H9 (cell line): ENCODE data around the gene CA5A. TPM values are rescaled to one million over a fixed set of nuclear protein-coding genes. Genes with fewer than 3 reads are reported as not detected.

Source experiments
- DNase-seq: peaks from one replicate; pipeline ENCODE4 v3.0.0-alpha.2; 2017
- H2AFZ ChIP-seq: one replicate; pipeline ENCODE4 v1.6.1; 2013; ENCODE audit warnings: mild to moderate bottlenecking, low read length, control low read depth, moderate library complexity
- H2AK5ac ChIP-seq: 2 replicates; pipeline ENCODE4 v1.6.1; 2013; ENCODE audit warnings: low read length, control low read depth, mixed read lengths; ENCODE audit not compliant: insufficient read length
- H2BK120ac ChIP-seq: one replicate; pipeline ENCODE4 v1.6.1; 2013; ENCODE audit warnings: low read depth, mild to moderate bottlenecking, low read length, control low read depth, inconsistent platforms; ENCODE audit not compliant: poor library complexity, severe bottlenecking
- H2BK12ac ChIP-seq: 2 replicates; pipeline ENCODE4 v1.6.1; 2013; ENCODE audit warnings: low read length, control low read depth, mixed read lengths, low read depth; ENCODE audit not compliant: insufficient read length
- H2BK15ac ChIP-seq: 2 replicates; pipeline ENCODE4 v1.6.1; 2013; ENCODE audit warnings: low read depth, low read length, control low read depth
- H2BK20ac ChIP-seq: one replicate; pipeline ENCODE4 v1.6.1; 2013; ENCODE audit warnings: low read depth, mild to moderate bottlenecking, low read length, control low read depth, inconsistent platforms; ENCODE audit not compliant: poor library complexity, severe bottlenecking
- H2BK5ac ChIP-seq: 2 replicates; pipeline ENCODE4 v1.6.1; 2013; ENCODE audit warnings: low read length, control low read depth, mixed read lengths; ENCODE audit not compliant: insufficient read length
- H3K14ac ChIP-seq: 2 replicates; pipeline ENCODE4 v1.6.1; 2013; ENCODE audit warnings: low read length, control low read depth; ENCODE audit not compliant: insufficient read depth
- H3K18ac ChIP-seq: 2 replicates; pipeline ENCODE4 v1.6.1; 2013; ENCODE audit warnings: low read depth, mild to moderate bottlenecking, mixed read lengths, low read length, control low read depth; ENCODE audit not compliant: insufficient read length
- H3K23ac ChIP-seq: 2 replicates; pipeline ENCODE4 v1.6.1; 2013; ENCODE audit warnings: low read length, control low read depth, mixed read lengths, low read depth; ENCODE audit not compliant: insufficient read length
- H3K23me2 ChIP-seq: 2 replicates; pipeline ENCODE4 v1.6.1; 2013; ENCODE audit warnings: low read depth, mild to moderate bottlenecking, mixed read lengths, low read length, control low read depth; ENCODE audit not compliant: insufficient read length, poor library complexity, severe bottlenecking
- H3K27ac ChIP-seq: 2 replicates; pipeline ENCODE4 v1.5.1; 2013; ENCODE audit warnings: low read length, control low read depth, mixed read lengths, low read depth; ENCODE audit not compliant: insufficient read length
- H3K27me3 ChIP-seq: 2 replicates; pipeline ENCODE4 v1.6.1; 2013; ENCODE audit warnings: low read length, control low read depth, inconsistent platforms; ENCODE audit not compliant: insufficient read depth
- H3K4ac ChIP-seq: 2 replicates; pipeline ENCODE4 v1.6.1; 2013; ENCODE audit warnings: low read depth, mild to moderate bottlenecking, control low read depth, inconsistent platforms, low read length, moderate library complexity
- H3K4me1 ChIP-seq: 2 replicates; pipeline ENCODE4 v1.6.1; 2013; ENCODE audit warnings: low read length, control low read depth, inconsistent platforms; ENCODE audit not compliant: insufficient read depth
- H3K4me2 ChIP-seq: 2 replicates; pipeline ENCODE4 v1.6.1; 2013; ENCODE audit warnings: low read length, control low read depth, mixed read lengths; ENCODE audit not compliant: insufficient read length, insufficient read depth
- H3K56ac ChIP-seq: 2 replicates; pipeline ENCODE4 v1.6.1; 2013; ENCODE audit warnings: low read depth, mild to moderate bottlenecking, mixed read lengths, low read length, control low read depth; ENCODE audit not compliant: insufficient read length
- H3K79me1 ChIP-seq: 2 replicates; pipeline ENCODE4 v1.6.1; 2013; ENCODE audit warnings: low read depth, mild to moderate bottlenecking, moderate library complexity, low read length, control low read depth, inconsistent platforms; ENCODE audit not compliant: insufficient read depth, poor library complexity, severe bottlenecking
- H3K79me2 ChIP-seq: 2 replicates; pipeline ENCODE4 v1.6.1; 2013; ENCODE audit warnings: low read length, control low read depth, inconsistent platforms; ENCODE audit not compliant: insufficient read depth
- H3K9ac ChIP-seq: 2 replicates; pipeline ENCODE4 v1.6.1; 2013; ENCODE audit warnings: low read length, control low read depth, mixed read lengths; ENCODE audit not compliant: insufficient read length; ENCODE audit errors: extremely low read depth
- H3K9me3 ChIP-seq: one replicate; pipeline ENCODE4 v1.6.1; 2013; ENCODE audit warnings: low read depth, low read length, inconsistent platforms; ENCODE audit not compliant: control insufficient read depth
- H3T11ph ChIP-seq: one replicate; pipeline ENCODE4 v1.6.1; 2013; ENCODE audit warnings: mild to moderate bottlenecking, low read length, control low read depth, inconsistent platforms
- H4K20me1 ChIP-seq: one replicate; pipeline ENCODE4 v1.6.1; 2013; ENCODE audit not compliant: control insufficient read depth, insufficient read length, insufficient read depth
- H4K5ac ChIP-seq: 2 replicates; pipeline ENCODE4 v1.6.1; 2013; ENCODE audit warnings: low read depth, mild to moderate bottlenecking, mixed read lengths, low read length, control low read depth; ENCODE audit not compliant: insufficient read length
- H4K8ac ChIP-seq: replicated peaks from 2 replicates; pipeline ENCODE4 v1.6.1; 2013; ENCODE audit warnings: low read length, control low read depth, mixed read lengths, low read depth; ENCODE audit not compliant: insufficient read length
- H4K91ac ChIP-seq: 2 replicates; pipeline ENCODE4 v1.6.1; 2013; ENCODE audit warnings: low read depth, mild to moderate bottlenecking, moderate library complexity, mixed read lengths, low read length, control low read depth; ENCODE audit not compliant: insufficient read length
- H3K27ac Mint-ChIP-seq, 3 experiments: 2 replicates in 2 of 3; 3 replicates in 1 of 3; pipeline ENCODE4 v1.8.0; 2020 to 2021; ENCODE audit warnings: mixed read lengths in 3 of 3, mild to moderate bottlenecking in 1 of 3, moderate library complexity in 1 of 3
- H3K27me3 Mint-ChIP-seq: 2 replicates; pipeline ENCODE4 v1.8.0; 2021; ENCODE audit warnings: low read depth, mild to moderate bottlenecking, moderate library complexity, mixed read lengths
- H3K36me3 Mint-ChIP-seq, 3 experiments: 2 replicates in 2 of 3; 3 replicates in 1 of 3; pipeline ENCODE4 v1.8.0; 2020 to 2021; ENCODE audit warnings: low read depth in 3 of 3, mixed read lengths in 3 of 3; ENCODE audit not compliant: insufficient read depth in 1 of 3
- H3K4me1 Mint-ChIP-seq, 2 experiments: 2 replicates each; pipeline ENCODE4 v1.8.0; 2020; ENCODE audit warnings: mixed read lengths in 2 of 2
- H3K4me3 Mint-ChIP-seq, 2 experiments: 2 replicates in 1 of 2; 3 replicates in 1 of 2; pipeline ENCODE4 v1.8.0; 2020 to 2021; ENCODE audit warnings: mild to moderate bottlenecking in 2 of 2, mixed read lengths in 2 of 2, moderate library complexity in 1 of 2
- H3K9me3 Mint-ChIP-seq, 2 experiments: 2 replicates in 1 of 2; 3 replicates in 1 of 2; pipeline ENCODE4 v1.8.0; 2020; ENCODE audit warnings: mild to moderate bottlenecking in 2 of 2, mixed read lengths in 2 of 2, moderate library complexity in 1 of 2
- WGBS: extraction: QIAGEN DNeasy Blood & Tissue Kit; methylation state at CpG from one replicate; pipeline ENCODE4 v1.1.7; 2013; ENCODE audit warnings: missing lambda C conversion rate, low lambda C conversion rate, mixed read lengths; ENCODE audit not compliant: insufficient read length; ENCODE audit errors: extremely low coverage; 5-methylcytosine and 5-hydroxymethylcytosine counted together
- total RNA-seq: library from RNA; stranded (reverse); gene quantifications from 2 replicates; pipeline ENCODE4 v1.2.1, GENCODE V29; 2021
- TF ChIP-seq, protein P1 (sequence below): fragments of 200-600 bp; sonication (generic); conservative IDR thresholded peaks from 3 replicates; pipeline ENCODE4 v1.8.0; 2021; ENCODE audit warnings: antibody characterized with exemption, mild to moderate bottlenecking

Gene CA5A
- total RNA-seq, 1 experiment from 2014 or later: not detected

GRCh38 chr16:87952751-87953150 is 16.4 kb upstream of the CA5A start:
- no peak overlapping the region for H4K8ac ChIP-seq
- H3K14ac ChIP-seq: no peak overlapping the region
- H4K91ac ChIP-seq: no peak overlapping the region
- H3K4me1 Mint-ChIP-seq: peaks cover 34 to 39% of the 10 kb centered on the region in 2 experiments
- H3K27me3 Mint-ChIP-seq: no peaks in the 10 kb centered on the region; the same call in 1 of the 2 replicates
- no peak overlapping the region for H2BK120ac ChIP-seq
- H2AFZ ChIP-seq: no peak overlapping the region
- H3K27ac Mint-ChIP-seq: no peak overlapping the region
- H3K4me1 ChIP-seq: no peaks in the 10 kb centered on the region
- H3K27ac ChIP-seq: no peak overlapping the region
- H2BK20ac ChIP-seq: no peak overlapping the region
- H3K9me3 ChIP-seq: no peaks in the 10 kb centered on the region
- no peak overlapping the region for H3T11ph ChIP-seq
- no peak overlapping the region for H3K4ac ChIP-seq
- peak overlapping the region; percentile 90 for H3K9ac ChIP-seq
- H3K56ac ChIP-seq: no peak overlapping the region
- H3K23ac ChIP-seq: no peak overlapping the region
- peak overlapping the region; percentile 72 for H3K4me2 ChIP-seq
- no peak overlapping the region for H2BK15ac ChIP-seq
- no peaks in the 10 kb centered on the region for H4K20me1 ChIP-seq
- H2AK5ac ChIP-seq: no peak overlapping the region
- no peak overlapping the region for H2BK5ac ChIP-seq
- H3K18ac ChIP-seq: no peak overlapping the region
- DNase-seq: no peak
- H3K79me1 ChIP-seq: peaks cover 13% of the 10 kb centered on the region
- H4K5ac ChIP-seq: no peak overlapping the region
- WGBS: no CpG with 5 or more reads among the region's 16 CpGs
- peaks cover 7% of the 10 kb centered on the region for H3K23me2 ChIP-seq
- H3K4me3 Mint-ChIP-seq: peak overlapping the region; percentile 88 to 94
- H3K36me3 Mint-ChIP-seq: peaks cover 12 to 38% (median 27%) of the 10 kb centered on the region in 3 experiments
- H3K79me2 ChIP-seq: peaks cover 13% of the 10 kb centered on the region; the same call in 1 of the 2 replicates
- H3K9me3 Mint-ChIP-seq: no peaks in the 10 kb centered on the region
- no peak overlapping the region for H2BK12ac ChIP-seq
- H3K27me3 ChIP-seq: no peaks in the 10 kb centered on the region
- TF ChIP-seq, protein P1, sequence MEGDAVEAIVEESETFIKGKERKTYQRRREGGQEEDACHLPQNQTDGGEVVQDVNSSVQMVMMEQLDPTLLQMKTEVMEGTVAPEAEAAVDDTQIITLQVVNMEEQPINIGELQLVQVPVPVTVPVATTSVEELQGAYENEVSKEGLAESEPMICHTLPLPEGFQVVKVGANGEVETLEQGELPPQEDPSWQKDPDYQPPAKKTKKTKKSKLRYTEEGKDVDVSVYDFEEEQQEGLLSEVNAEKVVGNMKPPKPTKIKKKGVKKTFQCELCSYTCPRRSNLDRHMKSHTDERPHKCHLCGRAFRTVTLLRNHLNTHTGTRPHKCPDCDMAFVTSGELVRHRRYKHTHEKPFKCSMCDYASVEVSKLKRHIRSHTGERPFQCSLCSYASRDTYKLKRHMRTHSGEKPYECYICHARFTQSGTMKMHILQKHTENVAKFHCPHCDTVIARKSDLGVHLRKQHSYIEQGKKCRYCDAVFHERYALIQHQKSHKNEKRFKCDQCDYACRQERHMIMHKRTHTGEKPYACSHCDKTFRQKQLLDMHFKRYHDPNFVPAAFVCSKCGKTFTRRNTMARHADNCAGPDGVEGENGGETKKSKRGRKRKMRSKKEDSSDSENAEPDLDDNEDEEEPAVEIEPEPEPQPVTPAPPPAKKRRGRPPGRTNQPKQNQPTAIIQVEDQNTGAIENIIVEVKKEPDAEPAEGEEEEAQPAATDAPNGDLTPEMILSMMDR: no peak
